K562 (cell line): ENCODE results near the gene ZNF174. TPM values are rescaled to one million over a fixed set of nuclear protein-coding genes. Genes with fewer than 3 reads are reported as not detected.

Experiments used
- ATAC-seq: fragments of 200-7000 bp; cut with Tn5 transposase; 3 replicates; pipeline ENCODE4 v1.9.1; 2020; ENCODE audit warnings: moderate library complexity
- BruUV-seq: library from RNA; stranded (reverse); fragments of 400-500 nt; replicated peaks from 2 replicates; lab custom pipeline; 2021; lab: Mats Ljungman, UMichigan
- CTCF ChIA-PET: fragments of 300-600 bp; formaldehyde crosslinking; extraction: SDS; loops from one replicate; lab custom pipeline; 2021; ENCODE audit warnings: low intra/inter-chr PET ratio; lab: Yijun Ruan, JAX
- POLR2A ChIA-PET: fragments of 300-600, 350-650 bp; sonication (Branson Sonifier 250); formaldehyde crosslinking; extraction: SDS; loops from one replicate; lab custom pipeline; 2021; ENCODE audit warnings: antibody characterized with exemption, inconsistent platforms; lab: Yijun Ruan, JAX
- DNase-seq, 4 experiments: peaks; one replicate each; pipeline versions ENCODE4 v3.0.0 to v3.0.0-alpha.2; 2011 to 2018; ENCODE audit warnings: low spot score in 3 of 4, mixed read lengths in 3 of 4; ENCODE audit errors: extremely low read depth in 1 of 4
- FAIRE-seq: peaks from 2 replicates; lab custom pipeline; 2011; peaks lifted over from hg19 to GRCh38; lab: Jason Lieb, UNC
- H2AFZ ChIP-seq: 2 replicates; pipeline ENCODE4 v1.6.0; 2011; ENCODE audit warnings: low read depth, low read length, control low read depth, inconsistent platforms
- H3K27ac ChIP-seq: fragments of 200-600 bp; 3 replicates; pipeline ENCODE4 v1.8.0; 2011; ENCODE audit warnings: low read depth, mild to moderate bottlenecking, control low read depth, inconsistent platforms, low read length, moderate library complexity, mixed read lengths; ENCODE audit errors: extremely low read depth
- H3K27me3 ChIP-seq, 2 experiments: fragments of 300-600 bp in 1 of 2; 2 replicates in 1 of 2; 3 replicates in 1 of 2; pipeline versions ENCODE4 v1.6.0 to v1.8.0; 2011; ENCODE audit warnings: inconsistent platforms in 2 of 2, low read length in 2 of 2, mild to moderate bottlenecking in 1 of 2, mixed read lengths in 1 of 2, moderate library complexity in 1 of 2; ENCODE audit not compliant: control insufficient read depth in 2 of 2, insufficient read depth in 2 of 2
- H3K36me3 ChIP-seq: fragments of 300-600 bp; 3 replicates; pipeline ENCODE4 v1.8.0; 2011; ENCODE audit warnings: mild to moderate bottlenecking, low read length, inconsistent platforms; ENCODE audit not compliant: control insufficient read depth, insufficient read depth
- H3K4me1 ChIP-seq, 2 experiments: fragments of 200-600 bp in 1 of 2; replicated peaks in 1 of 2; 2 replicates in 1 of 2; 3 replicates in 1 of 2; pipeline versions ENCODE4 v1.5.1 to v1.8.0; 2011; ENCODE audit warnings: inconsistent platforms in 2 of 2, low read length in 2 of 2, mild to moderate bottlenecking in 1 of 2, mixed read lengths in 1 of 2, moderate library complexity in 1 of 2; ENCODE audit not compliant: control insufficient read depth in 2 of 2, insufficient read depth in 2 of 2
- H3K4me2 ChIP-seq: 2 replicates; pipeline ENCODE4 v1.6.1; 2011; ENCODE audit warnings: low read length, control low read depth, inconsistent platforms, mixed read lengths; ENCODE audit not compliant: insufficient read depth
- H3K4me3 ChIP-seq: fragments of 200-600 bp; sonication (generic), shearing (Covaris generic); 2 replicates; pipeline ENCODE4 v1.5.1; 2016; ENCODE audit warnings: control low read depth, inconsistent platforms
- H3K79me2 ChIP-seq: fragments of 200-600 bp; 3 replicates; pipeline ENCODE4 v1.8.0; 2011; ENCODE audit warnings: low read length, inconsistent platforms; ENCODE audit not compliant: control insufficient read depth, insufficient read depth
- H3K9ac ChIP-seq, 2 experiments: 2 replicates each; pipeline versions ENCODE4 v1.6.0 to v1.6.1; 2011; ENCODE audit warnings: low read depth in 2 of 2, low read length in 2 of 2, control low read depth in 1 of 2, inconsistent platforms in 1 of 2, mild to moderate bottlenecking in 1 of 2, mixed read lengths in 1 of 2; ENCODE audit not compliant: insufficient read depth in 1 of 2
- H3K9me1 ChIP-seq: one replicate; pipeline ENCODE4 v1.6.0; 2011; ENCODE audit warnings: inconsistent platforms, mild to moderate bottlenecking, low read length, moderate library complexity; ENCODE audit not compliant: control insufficient read depth, insufficient read depth
- H3K9me3 ChIP-seq: replicated peaks from 2 replicates; pipeline ENCODE4 v1.5.1; 2011; ENCODE audit warnings: low read depth, low read length, inconsistent platforms; ENCODE audit not compliant: control insufficient read depth, insufficient read depth
- H4K20me1 ChIP-seq: replicated peaks from 2 replicates; pipeline ENCODE4 v1.6.1; 2011; ENCODE audit warnings: low read length, inconsistent platforms, mixed read lengths; ENCODE audit not compliant: control insufficient read depth, insufficient read depth
- HDAC1 ChIP-seq, 2 experiments: fragments of 450-650 bp; IDR thresholded peaks; 2 replicates each; pipeline ENCODE4 v1.6.1; 2016 to 2017; ENCODE audit warnings: inconsistent platforms in 1 of 2, mild to moderate bottlenecking in 1 of 2, moderate library complexity in 1 of 2
- HDAC6 ChIP-seq: IDR thresholded peaks from 2 replicates; pipeline ENCODE4 v1.6.1; 2012; ENCODE audit warnings: low read depth, mild to moderate bottlenecking, control low read depth, inconsistent platforms, low read length, moderate library complexity
- WGBS: fragments of 100-300 bp; shearing (Covaris generic); methylation state at CpG from one replicate; pipeline ENCODE4 v1.1.6; 2016; ENCODE audit warnings: low coverage, mixed read lengths; ENCODE audit not compliant: insufficient coverage; ENCODE audit errors: missing lambda C conversion rate; 5-methylcytosine and 5-hydroxymethylcytosine counted together
- in situ Hi-C: fragments of 300-500 bp; cut with MboI; formaldehyde crosslinking; loops from 4 replicates; pipeline ENCODE4 v1.15.0; 2018; ENCODE audit warnings: inconsistent platforms, mixed read lengths
- intact Hi-C: fragments of 100-400 bp; cut with micrococcal nuclease; formaldehyde crosslinking; loops from 2 replicates; pipeline ENCODE4 v1.14.2; 2022
- polyA plus RNA-seq, 8 experiments: library from polyadenylated mRNA; depleted of rRNA in 4 of 8; stranded (reverse) in 5 of 8; unstranded in 3 of 8; fragments of >200 nt; fragmentation: Nextera tagmentation in 2 of 8; fragmentation: Illumina TruSeq in 1 of 8; extraction: Ambion mirVana in 2 of 8; extraction: Trizol in 1 of 8; gene quantifications; 2 replicates each; pipeline versions ENCODE4 v1.2.1 to v1.2.3, GENCODE V29; 2011 to 2014; ENCODE audit warnings: inconsistent platforms in 1 of 8, missing spikeins in 1 of 8
- total RNA-seq, 7 experiments: library from RNA; depleted of rRNA in 6 of 7; stranded (reverse); fragments of >200 nt in 6 of 7; fragmentation: Illumina TruSeq in 2 of 7; extraction: Trizol in 2 of 7; gene quantifications; 2 replicates each; pipeline versions ENCODE4 v1.2.1 to v1.2.3, GENCODE V29; 2011 to 2021; ENCODE audit warnings: low replicate concordance in 1 of 7
- TF ChIP-seq, protein P1 (sequence below), 2 experiments: fragments of 450-650 bp; IDR thresholded peaks; 2 replicates each; pipeline ENCODE4 v1.6.1; 2018; ENCODE audit warnings: mild to moderate bottlenecking in 2 of 2, low read depth in 1 of 2; ENCODE audit not compliant: partially characterized antibody in 2 of 2
- TF ChIP-seq, protein P2 (sequence below): IDR thresholded peaks from 2 replicates; pipeline ENCODE4 v1.6.1; 2016; ENCODE audit warnings: missing genetic modification characterization, missing compliant biosample characterization

The ZNF174 gene
- total and polyA plus RNA-seq, 9 of the 15 experiments (the other 6 are each of a cell fraction or from before 2014, with no cell fraction given): 5.1 to 19.1 (median 12.5) TPM

DNA sequence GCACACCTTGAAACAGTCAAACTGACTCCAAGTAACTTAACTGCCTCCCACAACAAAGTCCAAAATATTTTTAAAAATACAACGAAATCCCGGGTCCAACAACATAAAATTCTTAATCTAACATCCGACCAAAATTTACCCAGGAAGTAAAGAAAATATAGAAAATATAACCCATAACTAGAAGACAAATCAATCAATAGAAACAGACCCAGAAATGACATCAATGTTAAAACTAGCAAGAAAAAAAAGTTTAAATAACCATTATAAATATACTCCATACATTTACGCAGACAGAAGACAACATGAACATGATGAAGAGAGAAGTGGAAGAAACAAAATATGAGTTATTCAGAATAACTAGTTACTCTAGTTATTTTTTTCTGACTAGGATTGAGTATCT, 38.6 kb downstream of the ZNF174 start:
- no peak overlapping the region for H3K4me2 ChIP-seq
- BruUV-seq: no TSS peak
- peaks cover 4 to 7% of the 10 kb centered on the region in 2 experiments; a peak in 3 of 5 replicates for H3K27me3 ChIP-seq
- H3K9me3 ChIP-seq: no peaks in the 10 kb centered on the region; the same call in 1 of the 2 replicates
- no peaks in the 10 kb centered on the region for H3K79me2 ChIP-seq
- H3K36me3 ChIP-seq: no peaks in the 10 kb centered on the region
- H2AFZ ChIP-seq: no peak overlapping the region
- ChIA-PET POLR2A (no interaction called here), CTCF (no interaction called here)
- TF ChIP-seq, protein P1, sequence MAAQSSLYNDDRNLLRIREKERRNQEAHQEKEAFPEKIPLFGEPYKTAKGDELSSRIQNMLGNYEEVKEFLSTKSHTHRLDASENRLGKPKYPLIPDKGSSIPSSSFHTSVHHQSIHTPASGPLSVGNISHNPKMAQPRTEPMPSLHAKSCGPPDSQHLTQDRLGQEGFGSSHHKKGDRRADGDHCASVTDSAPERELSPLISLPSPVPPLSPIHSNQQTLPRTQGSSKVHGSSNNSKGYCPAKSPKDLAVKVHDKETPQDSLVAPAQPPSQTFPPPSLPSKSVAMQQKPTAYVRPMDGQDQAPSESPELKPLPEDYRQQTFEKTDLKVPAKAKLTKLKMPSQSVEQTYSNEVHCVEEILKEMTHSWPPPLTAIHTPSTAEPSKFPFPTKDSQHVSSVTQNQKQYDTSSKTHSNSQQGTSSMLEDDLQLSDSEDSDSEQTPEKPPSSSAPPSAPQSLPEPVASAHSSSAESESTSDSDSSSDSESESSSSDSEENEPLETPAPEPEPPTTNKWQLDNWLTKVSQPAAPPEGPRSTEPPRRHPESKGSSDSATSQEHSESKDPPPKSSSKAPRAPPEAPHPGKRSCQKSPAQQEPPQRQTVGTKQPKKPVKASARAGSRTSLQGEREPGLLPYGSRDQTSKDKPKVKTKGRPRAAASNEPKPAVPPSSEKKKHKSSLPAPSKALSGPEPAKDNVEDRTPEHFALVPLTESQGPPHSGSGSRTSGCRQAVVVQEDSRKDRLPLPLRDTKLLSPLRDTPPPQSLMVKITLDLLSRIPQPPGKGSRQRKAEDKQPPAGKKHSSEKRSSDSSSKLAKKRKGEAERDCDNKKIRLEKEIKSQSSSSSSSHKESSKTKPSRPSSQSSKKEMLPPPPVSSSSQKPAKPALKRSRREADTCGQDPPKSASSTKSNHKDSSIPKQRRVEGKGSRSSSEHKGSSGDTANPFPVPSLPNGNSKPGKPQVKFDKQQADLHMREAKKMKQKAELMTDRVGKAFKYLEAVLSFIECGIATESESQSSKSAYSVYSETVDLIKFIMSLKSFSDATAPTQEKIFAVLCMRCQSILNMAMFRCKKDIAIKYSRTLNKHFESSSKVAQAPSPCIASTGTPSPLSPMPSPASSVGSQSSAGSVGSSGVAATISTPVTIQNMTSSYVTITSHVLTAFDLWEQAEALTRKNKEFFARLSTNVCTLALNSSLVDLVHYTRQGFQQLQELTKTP (IDR thresholded peaks at IDR 0.05; ENCODE audit: low read depth in 1 of 2, partially characterized antibody in 2 of 2): peak in 1 of 2 experiments; percentile 88
- no peak for TF ChIP-seq HDAC1 (IDR thresholded peaks at IDR 0.05)
- no peak for TF ChIP-seq HDAC6
- TF ChIP-seq, protein P2, sequence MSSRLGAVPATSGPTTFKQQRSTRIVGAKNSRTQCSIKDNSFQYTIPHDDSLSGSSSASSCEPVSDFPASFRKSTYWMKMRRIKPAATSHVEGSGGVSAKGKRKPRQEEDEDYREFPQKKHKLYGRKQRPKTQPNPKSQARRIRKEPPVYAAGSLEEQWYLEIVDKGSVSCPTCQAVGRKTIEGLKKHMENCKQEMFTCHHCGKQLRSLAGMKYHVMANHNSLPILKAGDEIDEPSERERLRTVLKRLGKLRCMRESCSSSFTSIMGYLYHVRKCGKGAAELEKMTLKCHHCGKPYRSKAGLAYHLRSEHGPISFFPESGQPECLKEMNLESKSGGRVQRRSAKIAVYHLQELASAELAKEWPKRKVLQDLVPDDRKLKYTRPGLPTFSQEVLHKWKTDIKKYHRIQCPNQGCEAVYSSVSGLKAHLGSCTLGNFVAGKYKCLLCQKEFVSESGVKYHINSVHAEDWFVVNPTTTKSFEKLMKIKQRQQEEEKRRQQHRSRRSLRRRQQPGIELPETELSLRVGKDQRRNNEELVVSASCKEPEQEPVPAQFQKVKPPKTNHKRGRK: no peak
- intact Hi-C loops: no loop called here
- no peak for DNase-seq
- no peak overlapping the region for H3K4me3 ChIP-seq
- no peak for ATAC-seq
- no peak overlapping the region for H3K9ac ChIP-seq
- no peaks in the 10 kb centered on the region for H4K20me1 ChIP-seq
- in situ Hi-C loops: no loop called here
- WGBS: 23% methylated on average over 4 of the region's 4 CpGs
- H3K4me1 ChIP-seq: no peaks in the 10 kb centered on the region; a peak in 1 of 5 replicates
- H3K27ac ChIP-seq: no peak overlapping the region
- FAIRE-seq: no peak
- H3K9me1 ChIP-seq: no peaks in the 10 kb centered on the region
